Measurements from ENCODE around the gene ZBTB9.

Gene ZBTB9, protein sequence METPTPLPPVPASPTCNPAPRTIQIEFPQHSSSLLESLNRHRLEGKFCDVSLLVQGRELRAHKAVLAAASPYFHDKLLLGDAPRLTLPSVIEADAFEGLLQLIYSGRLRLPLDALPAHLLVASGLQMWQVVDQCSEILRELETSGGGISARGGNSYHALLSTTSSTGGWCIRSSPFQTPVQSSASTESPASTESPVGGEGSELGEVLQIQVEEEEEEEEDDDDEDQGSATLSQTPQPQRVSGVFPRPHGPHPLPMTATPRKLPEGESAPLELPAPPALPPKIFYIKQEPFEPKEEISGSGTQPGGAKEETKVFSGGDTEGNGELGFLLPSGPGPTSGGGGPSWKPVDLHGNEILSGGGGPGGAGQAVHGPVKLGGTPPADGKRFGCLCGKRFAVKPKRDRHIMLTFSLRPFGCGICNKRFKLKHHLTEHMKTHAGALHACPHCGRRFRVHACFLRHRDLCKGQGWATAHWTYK

GRCh38 chr6:33454009-33454946, at the start of gene ZBTB9:
TSS of gene ZBTB9 (plus strand) at chr6:33454576. CDS start at chr6:33455101, 525 bp downstream.
- H3K9ac ChIP-seq (ENCODE audit: low read depth, low read length, poor library complexity, severe bottlenecking), result peak within 1 kb of the TSS; percentile 79

GRCh38 chr6:33404884-33405283, 49.5 kb upstream of the ZBTB9 start:
- Histone ChIP-seq H2AFZ (ENCODE audit: low read length) (no peak overlapping the region), H3K9ac (ENCODE audit: low read depth, low read length, poor library complexity, severe bottlenecking) (no peak overlapping the region), H3K4me2 (ENCODE audit: low read depth, low read length, poor library complexity, severe bottlenecking) (no peak overlapping the region), H3K9me3 (ENCODE audit: insufficient read depth, low read depth, low read length) (no peaks in the 10 kb centered on the region), H3K4me3 (ENCODE audit: low read length, poor library complexity, severe bottlenecking) (no peak overlapping the region), H4K20me1 (ENCODE audit: insufficient read depth, low read length, poor library complexity, severe bottlenecking) (peaks cover 20% of the 10 kb centered on the region), H3F3A (ENCODE audit: low read depth) (peaks cover 19% of the 10 kb centered on the region), H3K36me3 (ENCODE audit: insufficient read depth, low read length) (peaks cover 83% of the 10 kb centered on the region; the same call in 1 of the 2 replicates), H3K27me3 (ENCODE audit: insufficient read depth, low read length, poor library complexity, severe bottlenecking) (no peaks in the 10 kb centered on the region), H3K9me2 (replicated peaks; ENCODE audit: low read depth, low read length) (no peaks in the 10 kb centered on the region), H3K4me1 (ENCODE audit: insufficient read depth, low read length, poor library complexity, severe bottlenecking) (peaks cover 10% of the 10 kb centered on the region), H3K79me2 (ENCODE audit: insufficient read depth, low read length) (peaks cover 50% of the 10 kb centered on the region; the same call in 1 of the 2 replicates)
- TF ChIP-seq, protein P1, sequence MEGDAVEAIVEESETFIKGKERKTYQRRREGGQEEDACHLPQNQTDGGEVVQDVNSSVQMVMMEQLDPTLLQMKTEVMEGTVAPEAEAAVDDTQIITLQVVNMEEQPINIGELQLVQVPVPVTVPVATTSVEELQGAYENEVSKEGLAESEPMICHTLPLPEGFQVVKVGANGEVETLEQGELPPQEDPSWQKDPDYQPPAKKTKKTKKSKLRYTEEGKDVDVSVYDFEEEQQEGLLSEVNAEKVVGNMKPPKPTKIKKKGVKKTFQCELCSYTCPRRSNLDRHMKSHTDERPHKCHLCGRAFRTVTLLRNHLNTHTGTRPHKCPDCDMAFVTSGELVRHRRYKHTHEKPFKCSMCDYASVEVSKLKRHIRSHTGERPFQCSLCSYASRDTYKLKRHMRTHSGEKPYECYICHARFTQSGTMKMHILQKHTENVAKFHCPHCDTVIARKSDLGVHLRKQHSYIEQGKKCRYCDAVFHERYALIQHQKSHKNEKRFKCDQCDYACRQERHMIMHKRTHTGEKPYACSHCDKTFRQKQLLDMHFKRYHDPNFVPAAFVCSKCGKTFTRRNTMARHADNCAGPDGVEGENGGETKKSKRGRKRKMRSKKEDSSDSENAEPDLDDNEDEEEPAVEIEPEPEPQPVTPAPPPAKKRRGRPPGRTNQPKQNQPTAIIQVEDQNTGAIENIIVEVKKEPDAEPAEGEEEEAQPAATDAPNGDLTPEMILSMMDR (conservative IDR thresholded peaks at IDR 0.05; ENCODE audit: low read length), result no peak
- no peak for TF ChIP-seq EZH2phosphoT487 (IDR thresholded peaks at IDR 0.05; ENCODE audit: borderline replicate concordance)

More at GRCh38 chr6:33454009-33454946, at the start of gene ZBTB9:
- Histone ChIP-seq H3K9me3 (ENCODE audit: insufficient read depth, low read depth, low read length) (no peaks in the 10 kb centered on the region), H3K4me2 (ENCODE audit: low read depth, low read length, poor library complexity, severe bottlenecking) (peak within 1 kb of the TSS; percentile 88), H3K36me3 (ENCODE audit: insufficient read depth, low read length) (no peaks in the 10 kb centered on the region), H3F3A (ENCODE audit: low read depth) (no peaks in the 10 kb centered on the region), H3K9me2 (replicated peaks; ENCODE audit: low read depth, low read length) (no peaks in the 10 kb centered on the region), H2AFZ (ENCODE audit: low read length) (peak within 1 kb of the TSS; percentile 90), H4K20me1 (ENCODE audit: insufficient read depth, low read length, poor library complexity, severe bottlenecking) (no peaks in the 10 kb centered on the region), H3K4me1 (ENCODE audit: insufficient read depth, low read length, poor library complexity, severe bottlenecking) (peaks cover 10% of the 10 kb centered on the region), H3K4me3 (ENCODE audit: low read length, poor library complexity, severe bottlenecking) (peak within 1 kb of the TSS; percentile 94), H3K79me2 (ENCODE audit: insufficient read depth, low read length) (peaks cover 15% of the 10 kb centered on the region), H3K27me3 (ENCODE audit: insufficient read depth, low read length, poor library complexity, severe bottlenecking) (no peaks in the 10 kb centered on the region)
- TF ChIP-seq EZH2phosphoT487 (IDR thresholded peaks at IDR 0.05; ENCODE audit: borderline replicate concordance), result no peak
- TF ChIP-seq, protein P1 (conservative IDR thresholded peaks at IDR 0.05; ENCODE audit: low read length), result no peak

- Histone ChIP-seq H4K20me1 (ENCODE audit: insufficient read depth, low read length, poor library complexity, severe bottlenecking) (peaks cover 20% of the 10 kb centered on the region), H3K9me3 (ENCODE audit: insufficient read depth, low read depth, low read length) (no peaks in the 10 kb centered on the region), H3K36me3 (ENCODE audit: insufficient read depth, low read length) (peaks cover 77% of the 10 kb centered on the region; the same call in 1 of the 2 replicates), H2AFZ (ENCODE audit: low read length) (no peak overlapping the region), H3K9me2 (replicated peaks; ENCODE audit: low read depth, low read length) (no peaks in the 10 kb centered on the region), H3K4me2 (ENCODE audit: low read depth, low read length, poor library complexity, severe bottlenecking) (peak overlapping the region; percentile 37), H3K4me3 (ENCODE audit: low read length, poor library complexity, severe bottlenecking) (no peak overlapping the region), H3K9ac (ENCODE audit: low read depth, low read length, poor library complexity, severe bottlenecking) (no peak overlapping the region), H3F3A (ENCODE audit: low read depth) (peaks cover 19% of the 10 kb centered on the region), H3K4me1 (ENCODE audit: insufficient read depth, low read length, poor library complexity, severe bottlenecking) (peaks cover 11% of the 10 kb centered on the region), H3K27me3 (ENCODE audit: insufficient read depth, low read length, poor library complexity, severe bottlenecking) (no peaks in the 10 kb centered on the region), H3K79me2 (ENCODE audit: insufficient read depth, low read length) (peaks cover 44% of the 10 kb centered on the region; the same call in 1 of the 2 replicates)
- TF ChIP-seq, protein P1 (conservative IDR thresholded peaks at IDR 0.05; ENCODE audit: low read length), result no peak
- TF ChIP-seq EZH2phosphoT487 (IDR thresholded peaks at IDR 0.05; ENCODE audit: borderline replicate concordance), result no peak
Measured at GRCh38 chr6:33405386-33405940, 48.9 kb upstream of the ZBTB9 start.
